ENCODE results near the gene VTI1A. TPM values are rescaled to one million over a fixed set of nuclear protein-coding genes. Genes with fewer than 3 reads are reported as not detected.

VTI1A gene
- total RNA-seq, 2 donors from 2014 or later = 21.0 to 29.6 TPM

- Histone ChIP-seq H3K9me3 (no peaks in the 10 kb centered on the region), H3K27ac (no peak overlapping the region), H3K36me3 (no peaks in the 10 kb centered on the region), H3K4me1 (no peaks in the 10 kb centered on the region), H3K27me3 (no peaks in the 10 kb centered on the region), H3K4me3 (no peak overlapping the region)
- no peak for DNase-seq (ENCODE audit: low spot score)
- no peak for TF ChIP-seq CTCF (IDR thresholded peaks at IDR 0.05)
These were observed 37.4 kb downstream of the VTI1A start for GRCh38 chr10:112484399-112484798.

- no peak overlapping the region for H3K4me3 ChIP-seq
- peaks cover 0 to 12% of the 10 kb centered on the region in 2 donors for H3K4me1 ChIP-seq
- no peaks in the 10 kb centered on the region for H3K27me3 ChIP-seq
- H3K9me3 ChIP-seq = no peaks in the 10 kb centered on the region
- no peak for DNase-seq (ENCODE audit: low spot score)
- no peak overlapping the region for H3K27ac ChIP-seq
- no peak for TF ChIP-seq CTCF (IDR thresholded peaks at IDR 0.05)
- H3K36me3 ChIP-seq = no peaks in the 10 kb centered on the region
These were observed 40.9 kb downstream of the VTI1A start for GRCh38 chr10:112487964-112488363.

- no peak for DNase-seq (ENCODE audit: low spot score)
- Histone ChIP-seq H3K36me3 (no peaks in the 10 kb centered on the region), H3K9me3 (no peaks in the 10 kb centered on the region), H3K4me1 (peaks cover 0 to 12% of the 10 kb centered on the region in 2 donors), H3K4me3 (no peak overlapping the region), H3K27ac (no peak overlapping the region), H3K27me3 (no peaks in the 10 kb centered on the region)
- TF ChIP-seq CTCF (IDR thresholded peaks at IDR 0.05) = no peak
These were observed 43.5 kb downstream of the VTI1A start for GRCh38 chr10:112490545-112490944.

- DNase-seq (ENCODE audit: low spot score) = no peak
- no peaks in the 10 kb centered on the region for H3K9me3 ChIP-seq
- no peaks in the 10 kb centered on the region for H3K27me3 ChIP-seq
- H3K36me3 ChIP-seq = no peaks in the 10 kb centered on the region
- peaks cover 0 to 12% of the 10 kb centered on the region in 2 donors for H3K4me1 ChIP-seq
- TF ChIP-seq CTCF (IDR thresholded peaks at IDR 0.05) = no peak
- no peak overlapping the region for H3K4me3 ChIP-seq
- H3K27ac ChIP-seq = no peak overlapping the region
These were observed 44.1 kb downstream of the VTI1A start for GRCh38 chr10:112491144-112491543.

- Histone ChIP-seq H3K27ac (no peak overlapping the region), H3K4me3 (no peak overlapping the region), H3K27me3 (no peaks in the 10 kb centered on the region), H3K4me1 (peaks cover 0 to 12% of the 10 kb centered on the region in 2 donors), H3K36me3 (no peaks in the 10 kb centered on the region), H3K9me3 (no peaks in the 10 kb centered on the region)
- no peak for DNase-seq (ENCODE audit: low spot score)
- TF ChIP-seq CTCF (IDR thresholded peaks at IDR 0.05) = no peak
These were observed 45.7 kb downstream of the VTI1A start for GRCh38 chr10:112492736-112493135.

GRCh38 chr10:112497347-112497950 is 50.4 kb downstream of the VTI1A start:
- TF ChIP-seq CTCF (IDR thresholded peaks at IDR 0.05) = no peak
- DNase-seq (ENCODE audit: low spot score) = no peak
- no peak overlapping the region for H3K27ac ChIP-seq
- no peaks in the 10 kb centered on the region for H3K9me3 ChIP-seq
- H3K36me3 ChIP-seq = no peaks in the 10 kb centered on the region
- no peaks in the 10 kb centered on the region for H3K27me3 ChIP-seq
- H3K4me3 ChIP-seq = no peak overlapping the region
- no peaks in the 10 kb centered on the region for H3K4me1 ChIP-seq

Data from right atrium auricular region (tissue), 2 donors.